GM19328 (cell line): ENCODE measurements around the gene TRDN.
"Not testable (repeated sequence)": the region's sequence is repeated elsewhere in the genome, so short reads cannot be mapped to it uniquely, and the experiment has no call there.

ENCODE experiments used
- ATAC-seq: cut with Tn5 transposase; IDR thresholded peaks from one replicate; pipeline ENCODE4 v1.9.1; 2021; ENCODE audit warnings: mild to moderate bottlenecking, moderate library complexity; ENCODE audit not compliant: unreplicated experiment

The TRDN gene

DNA sequence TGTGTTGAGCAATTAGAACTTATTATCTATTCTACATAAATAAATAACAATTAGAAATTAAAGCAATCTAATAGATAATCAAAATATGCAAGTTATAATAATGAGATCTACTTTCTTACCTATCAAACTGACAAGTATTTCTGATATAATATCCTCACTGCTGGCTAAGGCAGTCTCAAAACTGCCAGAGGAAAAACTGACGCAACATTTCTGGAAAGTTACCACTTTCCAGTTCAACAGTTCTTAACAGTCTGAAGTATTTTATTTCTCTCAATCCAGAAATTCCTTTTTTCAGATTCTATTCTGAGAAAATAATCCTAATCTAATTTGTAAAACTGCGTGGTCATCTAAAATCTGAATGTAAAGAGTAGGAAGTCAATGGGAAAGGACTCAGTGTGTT, 121.0 kb downstream of the TRDN start:
- no peak for ATAC-seq

DNA sequence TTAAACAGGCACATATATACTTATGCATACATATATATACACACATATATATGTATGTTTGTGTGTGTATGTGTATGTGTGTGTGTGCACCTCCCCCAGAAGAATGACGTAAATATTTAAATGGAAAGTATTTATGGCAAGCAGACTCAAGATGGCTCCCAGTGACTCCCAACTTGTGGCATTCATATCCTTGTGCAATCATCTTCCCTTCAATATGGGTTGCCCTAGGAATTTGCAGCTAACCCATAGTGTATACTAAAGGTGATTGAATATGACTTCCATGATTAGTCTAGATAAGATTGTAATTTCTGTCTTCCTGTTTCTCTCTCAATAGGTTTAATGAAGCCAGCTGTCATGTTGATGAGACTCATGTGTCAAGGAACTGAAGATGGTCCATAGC, 127.6 kb downstream of the TRDN start:
- no peak for ATAC-seq

DNA sequence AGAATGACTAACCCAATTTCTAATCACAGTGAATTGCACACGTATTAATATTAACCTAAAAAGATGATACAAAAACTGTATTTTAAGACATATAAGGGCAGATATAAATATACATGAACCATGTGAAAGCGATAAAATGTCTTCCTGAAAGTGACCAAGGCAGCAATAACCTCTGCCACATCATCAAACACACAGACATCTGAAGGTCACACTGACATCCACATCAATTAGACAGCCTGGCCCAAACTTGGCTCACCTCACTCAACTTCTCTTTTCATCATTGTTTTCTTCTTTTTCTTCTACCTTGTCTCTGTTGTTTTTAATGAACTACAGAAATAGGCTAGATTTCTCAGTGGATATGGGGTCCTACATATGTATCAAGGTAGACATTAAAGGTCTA, 128.5 kb downstream of the TRDN start:
- ATAC-seq: no peak

DNA sequence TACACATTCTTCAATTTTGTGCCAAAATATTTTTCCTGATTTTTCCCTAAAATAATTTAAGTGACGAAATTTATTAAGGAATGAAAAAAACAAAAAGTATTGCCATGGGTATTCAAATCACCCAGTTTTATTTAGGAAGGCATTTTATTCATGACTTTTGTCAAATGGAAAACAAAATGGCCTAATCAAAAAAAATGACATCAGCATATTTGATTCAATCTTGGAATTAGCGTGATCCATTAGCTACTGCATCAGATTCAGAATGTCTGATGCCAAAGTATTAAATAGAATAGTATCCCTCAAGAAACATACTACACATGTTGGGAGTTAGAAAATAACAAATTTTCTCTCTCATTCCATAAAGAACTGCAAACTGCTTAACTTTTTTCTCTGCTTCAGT, 129.2 kb downstream of the TRDN start:
- no peak for ATAC-seq

DNA sequence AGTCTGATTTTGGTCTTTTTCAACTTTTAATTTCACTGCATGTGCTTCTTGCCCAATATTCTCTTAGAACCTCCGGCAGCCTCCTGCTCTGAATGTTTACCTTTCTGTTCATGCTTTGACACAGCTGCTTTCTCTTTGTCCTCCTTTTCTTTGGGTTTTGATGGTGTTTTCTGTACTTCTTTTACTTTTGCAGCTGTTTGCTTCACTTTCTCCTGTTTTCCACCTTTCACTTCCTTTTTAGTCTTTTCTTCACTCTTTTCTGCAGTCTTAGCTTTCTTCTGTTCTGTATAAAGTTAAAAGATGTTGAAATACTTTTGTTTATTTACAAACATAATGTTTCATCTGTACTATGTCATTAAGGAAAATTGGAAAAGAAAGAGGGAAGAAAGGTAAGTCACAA, 133.1 kb downstream of the TRDN start:
- ATAC-seq: no peak

DNA sequence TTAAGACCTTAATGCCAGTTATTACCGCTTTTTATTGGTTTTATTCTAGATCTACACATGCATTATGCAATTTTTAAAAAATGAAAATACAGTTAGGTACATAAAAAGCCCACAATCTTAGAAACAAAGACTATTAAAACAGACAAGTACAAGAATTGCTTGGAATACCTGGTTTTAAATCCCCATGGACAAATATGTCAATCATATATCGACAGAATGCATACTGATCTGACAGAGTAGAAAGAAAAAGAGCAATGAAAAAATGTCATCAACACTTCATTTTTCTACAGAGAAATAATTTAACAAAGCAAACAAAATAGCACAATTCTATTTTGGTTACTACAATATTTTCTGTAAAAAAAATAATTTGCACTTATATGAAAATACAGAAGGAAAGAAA, 139.7 kb downstream of the TRDN start:
- ATAC-seq: no peak

DNA sequence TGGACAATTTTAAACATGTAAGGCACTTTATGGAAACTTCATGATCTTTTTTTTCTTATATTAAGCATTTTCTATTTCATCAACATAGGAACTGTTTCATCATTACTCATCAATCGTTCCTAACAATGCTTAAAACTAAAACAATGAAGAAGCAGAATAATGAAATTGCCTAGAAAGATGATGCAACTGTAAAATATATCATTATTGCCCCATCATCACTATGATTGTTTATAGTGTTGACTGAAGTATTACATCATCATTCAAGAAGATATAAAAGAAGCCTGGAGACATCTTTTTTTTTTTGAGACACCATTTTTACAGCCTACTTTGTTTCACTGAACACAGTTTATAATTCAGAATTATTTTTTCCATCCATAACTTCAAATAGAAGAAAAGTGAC, 147.2 kb downstream of the TRDN start:
- no peak for ATAC-seq

DNA sequence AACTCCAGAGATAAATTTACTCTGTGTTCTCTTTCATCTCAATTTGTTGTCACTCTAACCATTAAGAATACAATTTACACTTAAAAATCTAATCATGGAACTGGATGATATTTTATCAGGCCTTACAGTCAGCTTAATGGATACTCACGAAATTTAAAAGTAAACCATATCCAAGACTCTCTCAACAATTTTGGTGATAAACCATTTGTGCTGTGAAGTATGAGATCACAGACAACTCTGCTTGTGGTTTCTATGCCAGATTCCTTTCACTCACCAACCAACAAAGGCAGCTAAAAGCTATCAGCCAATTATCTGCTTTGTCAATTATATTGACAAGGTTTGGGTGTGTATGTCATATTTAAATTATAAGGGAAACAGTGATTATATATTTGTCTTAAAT, 155.8 kb downstream of the TRDN start:
- ATAC-seq: no peak

DNA sequence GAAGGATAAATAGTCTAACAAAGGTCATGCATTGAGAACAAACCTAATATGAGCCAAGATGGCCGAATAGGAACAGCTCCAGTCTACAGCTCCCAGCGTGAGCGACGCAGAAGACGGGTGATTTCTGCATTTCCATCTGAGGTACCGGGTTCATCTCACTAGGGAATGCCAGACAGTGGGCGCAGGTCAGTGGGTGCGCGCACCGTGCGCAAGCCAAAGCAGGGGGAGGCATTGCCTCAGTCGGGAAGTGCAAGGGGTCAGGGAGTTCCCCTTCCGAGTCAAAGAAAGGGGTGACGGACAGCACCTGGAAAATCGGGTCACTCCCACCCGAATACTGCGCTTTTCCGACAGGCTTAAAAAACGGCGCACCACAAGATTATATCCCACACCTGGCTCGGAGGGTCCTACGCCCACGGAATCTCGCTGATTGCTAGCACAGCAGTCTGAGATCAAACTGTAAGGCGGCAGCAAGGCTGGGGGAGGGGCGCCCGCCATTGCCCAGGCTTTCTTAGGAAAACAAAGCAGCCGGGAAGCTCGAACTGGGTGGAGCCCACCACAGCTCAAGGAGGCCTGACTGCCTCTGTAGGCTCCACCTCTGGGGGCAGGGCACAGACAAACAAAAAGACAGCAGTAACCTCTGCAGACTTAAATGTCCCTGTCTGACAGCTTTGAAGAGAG, 164.6 kb downstream of the TRDN start:
- ATAC-seq: not testable (repeated sequence)

DNA sequence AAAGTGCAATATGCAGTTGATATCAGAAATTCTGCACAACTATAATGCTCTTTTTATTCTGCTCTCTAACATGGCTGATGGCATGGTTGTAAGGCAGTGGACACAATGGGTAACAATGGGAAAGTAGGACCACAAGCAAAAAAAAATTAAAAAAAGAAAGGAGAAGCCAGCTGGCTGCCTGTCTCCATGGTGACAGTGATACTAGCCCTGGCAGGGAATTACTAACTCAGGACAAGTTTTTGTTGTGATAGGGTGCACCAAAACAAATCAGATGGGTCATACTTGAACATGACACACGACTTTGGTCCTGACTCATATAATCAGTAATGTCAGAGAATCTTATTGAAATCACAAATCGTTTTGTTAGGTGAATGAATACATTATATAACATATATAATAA, 169.4 kb downstream of the TRDN start:
- no peak for ATAC-seq

DNA sequence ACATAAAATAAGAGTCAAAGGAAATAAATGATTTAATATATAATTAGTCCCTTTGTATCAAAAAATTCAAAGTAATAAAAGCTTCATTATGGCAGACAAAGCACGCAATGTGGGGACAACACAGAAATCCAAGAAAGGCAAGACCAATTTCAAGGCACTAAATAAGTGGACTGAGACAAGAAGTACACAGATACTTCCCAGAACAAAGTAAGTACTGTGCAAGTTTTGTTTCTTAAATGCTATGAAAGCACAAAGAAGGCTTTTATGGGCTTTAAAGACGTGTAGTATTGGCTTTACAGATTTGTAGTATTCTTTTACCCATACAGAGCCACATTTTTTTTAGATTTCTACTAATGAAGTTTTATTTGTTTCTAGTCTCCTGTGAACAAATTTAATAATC, 174.6 kb downstream of the TRDN start:
- ATAC-seq: no peak

DNA sequence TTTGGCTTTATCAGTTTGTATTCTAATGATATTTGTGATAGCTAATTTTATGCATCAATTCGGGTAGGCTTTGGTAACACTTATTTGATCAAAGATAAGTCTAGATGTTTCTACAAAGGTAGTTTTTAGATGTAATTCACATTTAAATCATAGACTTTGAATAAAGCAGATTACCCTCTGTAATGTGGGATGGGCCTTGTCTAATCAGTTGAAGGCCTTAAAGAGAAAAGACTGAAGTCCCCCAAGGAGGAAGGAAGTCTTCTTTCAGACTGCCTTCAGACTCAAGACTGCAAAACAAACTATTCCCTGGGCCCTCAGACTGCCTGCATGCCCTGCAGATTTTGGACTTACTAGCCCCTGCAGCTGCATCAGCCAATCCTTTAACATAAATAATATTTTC, 178.5 kb downstream of the TRDN start:
- ATAC-seq: no peak

DNA sequence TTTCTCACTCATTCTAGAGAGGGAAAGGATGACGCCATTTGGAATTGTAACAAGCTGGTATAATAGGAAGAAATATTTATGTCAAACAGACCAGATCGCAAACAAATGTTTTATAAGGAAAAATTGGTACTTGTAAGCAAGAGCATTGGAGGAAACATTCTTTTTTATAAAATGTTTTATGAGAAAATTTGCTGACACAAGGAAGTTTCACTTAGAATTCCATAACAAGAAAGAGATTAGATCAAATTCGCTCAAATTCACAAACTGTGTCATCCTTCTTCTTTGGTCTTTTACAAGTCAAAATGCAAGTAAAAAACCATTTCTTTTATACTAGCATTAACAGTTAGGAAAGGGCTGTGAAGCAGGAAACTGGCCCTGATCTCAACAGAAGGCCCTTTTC, 179.9 kb downstream of the TRDN start:
- ATAC-seq: no peak

DNA sequence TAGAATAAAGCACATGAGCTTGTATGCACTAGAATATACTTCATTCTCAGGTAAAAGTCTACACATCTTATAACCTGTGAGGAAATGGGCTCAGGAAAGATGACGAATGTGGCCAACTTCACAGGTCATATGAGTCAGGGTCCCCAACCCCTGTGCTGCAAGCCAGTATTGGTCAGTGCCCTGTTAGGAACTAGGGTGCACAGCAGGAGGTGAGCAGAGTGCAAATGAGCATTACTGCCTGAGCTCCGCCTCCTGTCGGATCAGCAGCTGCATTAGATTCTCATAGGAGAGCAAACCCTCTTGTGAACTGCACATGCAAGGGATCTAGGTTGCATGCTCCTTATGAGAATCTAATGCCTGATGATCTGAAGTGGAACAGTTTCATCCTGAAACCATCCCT, 182.3 kb downstream of the TRDN start:
- ATAC-seq: no peak

DNA sequence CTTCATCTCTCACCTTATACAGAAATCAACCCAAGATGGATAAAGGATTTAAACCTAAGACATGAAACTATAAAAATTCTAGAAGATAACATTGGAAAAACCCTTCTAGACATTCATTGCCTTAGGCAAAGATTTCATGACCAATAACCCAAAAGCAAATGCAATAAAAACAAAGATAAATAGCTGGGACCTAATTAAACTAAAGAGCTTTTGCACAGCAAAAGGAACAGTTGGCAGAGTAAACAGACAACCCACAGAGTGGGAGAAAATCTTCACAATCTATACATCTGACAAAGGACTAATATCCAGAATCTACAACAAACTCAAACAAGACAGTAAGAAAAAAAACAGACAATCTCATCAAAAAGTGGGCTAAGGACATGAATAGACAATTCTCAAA, 183.7 kb downstream of the TRDN start:
- ATAC-seq: not testable (repeated sequence)

DNA sequence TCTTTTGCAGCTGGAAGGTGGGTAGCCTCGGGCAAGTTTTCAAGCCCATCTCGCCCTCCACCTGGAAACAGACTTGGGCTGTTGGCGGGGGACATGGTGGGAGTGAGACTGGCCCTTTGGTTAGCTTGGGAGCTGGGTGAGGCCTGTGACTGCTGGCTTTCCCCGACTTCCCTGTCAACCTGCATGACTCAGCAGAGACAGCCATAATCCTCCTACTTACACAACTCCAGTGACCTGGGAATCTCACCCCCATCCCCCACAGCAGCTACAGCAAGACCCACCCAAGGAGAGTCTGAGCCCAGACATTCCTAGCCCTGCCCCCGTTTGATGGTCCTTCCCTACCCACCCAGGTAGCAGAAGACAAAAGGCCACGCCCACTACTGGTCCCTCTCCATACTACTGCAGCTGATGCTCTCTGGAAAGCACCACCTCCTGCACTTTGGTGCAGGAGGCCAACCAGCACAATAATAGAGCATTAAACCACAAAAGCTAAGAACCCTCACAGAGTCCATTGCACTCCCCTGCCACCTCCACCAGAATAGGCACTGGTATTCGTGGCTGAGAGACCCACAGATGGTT, 188.4 kb downstream of the TRDN start:
- no peak for ATAC-seq

DNA sequence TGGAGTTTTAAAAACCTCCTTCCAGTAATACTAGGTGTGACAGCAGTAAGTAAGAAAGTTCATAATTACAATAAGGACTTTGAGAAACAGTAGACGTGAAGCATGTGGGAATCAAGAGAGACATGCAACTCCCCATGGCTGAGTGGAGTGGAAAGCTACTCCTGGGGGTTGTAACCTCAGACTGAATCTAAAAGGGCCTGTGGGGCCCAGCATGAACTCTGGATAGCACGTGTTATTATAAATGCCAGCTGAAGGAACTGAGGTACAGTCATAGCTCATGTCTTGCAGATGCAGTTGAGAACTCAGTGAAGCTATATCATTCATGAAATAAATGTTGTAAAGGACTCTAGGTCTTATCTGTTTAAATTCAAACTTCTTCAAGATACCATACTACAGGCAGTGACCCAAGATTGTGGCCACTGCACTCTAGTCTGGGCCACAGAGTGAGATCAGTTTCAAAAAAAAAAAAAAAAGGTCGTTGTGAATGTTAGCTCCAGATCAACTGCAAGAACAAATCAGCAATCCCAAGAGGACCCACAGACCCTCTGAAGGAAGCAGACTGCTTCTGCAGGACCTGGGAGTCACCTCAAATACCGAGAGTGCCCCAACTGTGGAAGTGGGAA, 189.3 kb downstream of the TRDN start:
- no peak for ATAC-seq

DNA sequence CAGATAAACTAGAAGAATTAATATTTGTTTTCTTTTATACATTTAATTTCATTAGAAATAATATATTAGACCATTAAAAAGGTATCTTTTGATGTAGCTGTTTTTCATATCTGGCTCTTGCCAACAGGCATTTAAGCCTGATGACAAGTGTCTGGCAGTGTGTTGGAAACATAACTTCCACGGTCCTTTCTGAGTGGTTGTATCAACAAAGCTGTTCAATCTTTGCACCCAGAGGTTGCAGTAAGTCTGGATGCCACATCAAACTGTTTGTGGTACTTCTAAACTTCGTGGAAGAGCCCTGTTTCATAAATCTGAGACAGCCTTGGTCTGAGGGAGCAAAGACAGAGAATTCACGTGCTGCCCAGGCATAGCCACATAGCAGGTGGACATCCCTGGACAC, 197.4 kb downstream of the TRDN start:
- no peak for ATAC-seq

DNA sequence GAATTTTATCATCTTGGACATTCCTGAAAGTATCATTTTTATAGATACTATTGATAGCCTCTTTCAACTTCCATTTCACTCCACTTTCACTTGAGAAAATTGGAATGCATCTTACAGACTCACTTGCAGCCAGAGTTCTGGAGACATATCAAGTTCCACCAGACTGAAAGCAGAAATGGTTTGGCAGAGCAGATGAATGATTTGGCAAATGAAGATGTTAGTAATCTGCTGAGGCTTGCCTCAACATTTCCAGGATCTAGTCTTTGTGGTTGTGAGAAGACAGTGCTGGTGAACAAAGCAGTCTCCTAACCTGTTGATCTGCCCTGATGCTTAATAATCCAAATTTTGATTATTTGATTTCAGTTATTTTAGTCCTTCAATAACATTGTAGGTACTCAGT, 202.6 kb downstream of the TRDN start:
- no peak for ATAC-seq

DNA sequence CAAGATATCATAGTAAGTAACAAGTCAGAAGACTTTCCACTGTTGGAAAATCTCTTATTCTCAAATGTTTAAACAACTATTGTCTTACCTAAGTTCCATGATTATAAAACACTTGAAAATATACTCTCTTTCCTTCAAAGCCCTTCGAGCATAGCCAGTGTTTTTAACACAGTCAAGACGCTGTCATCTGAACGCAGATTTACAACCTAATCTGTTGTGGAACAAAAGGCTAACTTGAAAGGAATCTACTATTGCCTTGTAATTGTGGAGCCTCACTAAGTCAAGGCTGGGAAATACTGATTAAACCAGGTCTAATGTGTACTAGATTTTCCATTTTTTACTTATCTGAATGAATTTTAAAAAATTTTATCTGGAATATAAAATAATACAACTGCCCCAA, 205.8 kb downstream of the TRDN start:
- ATAC-seq: no peak

DNA sequence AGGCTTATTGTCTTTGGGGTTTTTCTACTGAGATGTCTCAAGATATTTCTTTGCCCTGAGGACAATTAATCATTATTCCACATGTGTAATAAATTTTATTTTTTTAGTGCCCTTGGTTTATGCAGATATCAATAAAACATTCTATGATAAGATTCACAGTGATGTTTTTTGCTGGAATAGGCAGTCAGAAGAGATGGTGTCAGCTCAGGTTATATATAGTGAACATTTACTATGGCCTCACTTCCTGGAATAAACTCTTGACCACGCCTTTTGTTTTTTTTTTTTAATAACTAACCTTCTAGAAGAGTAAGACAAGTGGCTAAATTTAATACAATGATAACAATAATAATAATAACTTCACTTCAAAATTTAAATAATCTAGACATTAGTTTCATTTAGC, 209.7 kb downstream of the TRDN start:
- ATAC-seq: no peak

DNA sequence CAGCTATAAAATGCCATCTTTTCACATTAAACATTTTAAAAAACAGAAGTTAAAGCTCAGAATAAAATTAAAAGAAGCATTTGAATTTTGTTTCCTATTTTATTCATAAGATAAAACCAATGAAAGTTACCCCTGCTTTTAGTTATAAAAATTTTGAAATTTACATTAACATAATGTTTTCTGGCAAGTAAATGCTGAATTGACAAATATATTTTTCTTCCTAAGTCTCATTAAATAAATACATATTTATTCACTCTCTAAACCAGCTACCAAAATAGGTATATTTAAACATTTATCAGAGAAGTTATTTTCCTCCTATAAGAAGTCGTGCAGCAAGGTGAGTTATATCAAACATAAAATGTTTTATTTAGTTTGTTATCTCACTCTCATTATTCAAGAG, 213.6 kb downstream of the TRDN start:
- ATAC-seq: no peak

DNA sequence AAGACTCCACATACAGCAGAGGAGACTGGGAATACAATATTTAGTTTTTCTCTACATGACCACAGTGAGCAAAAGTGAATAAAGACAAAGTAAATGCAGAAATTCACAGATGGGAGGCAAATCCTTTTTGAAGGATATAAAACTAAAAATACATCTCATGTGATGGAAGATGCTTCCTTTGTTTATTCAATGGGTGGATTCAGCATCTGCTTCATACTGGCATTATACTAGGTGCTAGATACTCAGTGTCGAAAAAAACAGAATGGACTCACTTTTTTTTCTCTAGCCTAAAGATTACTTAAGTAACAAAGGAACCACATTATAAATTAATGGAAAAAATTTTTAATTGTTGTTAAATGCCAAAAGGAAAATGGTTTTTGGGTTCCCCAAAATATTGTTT, 216.2 kb downstream of the TRDN start:
- ATAC-seq: no peak
